Measurements from ENCODE around the gene CRIP2.

GRCh38 chr14:105498430-105499255 is 24.0 kb downstream of the CRIP2 start:
- no peak for TF ChIP-seq CTCF (IDR thresholded peaks at IDR 0.05)
- no peak for TF ChIP-seq POLR2A (IDR thresholded peaks at IDR 0.05)
